Fibroblast of pulmonary artery (primary cell): ENCODE measurements around the gene LSP1.

Experiments used
- DNase-seq: peaks from one replicate; pipeline ENCODE4 v3.0.0-alpha.2; 2010; ENCODE audit warnings: low read depth
- H3K4me3 ChIP-seq: replicated peaks from 2 replicates; pipeline ENCODE4 v1.5.1; 2011; ENCODE audit warnings: low read depth, mild to moderate bottlenecking, control low read depth, low read length, moderate library complexity
- TF ChIP-seq, protein P1 (sequence below): IDR thresholded peaks from 2 replicates; pipeline ENCODE4 v1.5.1; 2011; ENCODE audit warnings: mild to moderate bottlenecking, control low read depth, low read length, inconsistent platforms; ENCODE audit errors: missing control alignments

LSP1 gene

DNA sequence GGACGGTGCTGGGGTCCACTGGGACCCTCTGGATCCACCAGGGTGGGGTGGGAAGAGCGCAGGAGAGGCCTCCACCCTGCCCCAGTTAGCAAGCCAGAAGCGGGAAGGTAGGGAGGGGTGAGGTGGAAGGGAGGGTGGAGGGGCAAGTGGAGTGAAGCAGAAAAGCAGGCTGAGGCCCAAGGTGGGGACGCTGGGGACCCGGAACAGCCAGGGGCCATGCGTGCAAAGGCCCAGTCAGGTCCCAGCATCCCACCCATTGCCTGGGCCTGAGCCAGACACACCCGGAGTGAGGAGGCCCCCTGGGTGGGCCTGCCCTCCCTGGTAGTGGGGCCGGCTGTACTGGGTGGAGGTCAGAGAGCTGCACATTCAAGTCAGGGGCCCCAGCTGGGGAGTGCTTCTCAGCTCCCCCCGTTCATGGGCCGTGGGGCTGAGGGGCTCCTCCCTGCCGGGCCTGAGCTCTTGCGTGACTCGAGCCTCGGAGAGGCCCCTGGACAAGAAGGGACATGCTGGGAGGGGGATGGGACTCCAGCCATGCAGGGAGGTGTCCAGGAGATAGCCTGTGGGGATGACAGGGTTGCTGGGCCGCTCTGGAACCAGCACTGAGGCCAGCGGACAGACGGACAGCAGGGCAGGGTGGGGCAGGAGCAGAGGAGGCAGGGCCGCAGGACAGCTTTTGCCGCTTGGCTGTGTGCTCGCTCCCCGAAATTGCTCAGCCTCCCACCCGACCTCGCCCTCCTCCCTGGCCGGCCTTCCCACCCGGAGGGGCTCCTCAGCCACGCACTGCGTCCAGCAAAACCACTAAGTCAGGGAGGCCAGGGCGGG, 74.4 kb downstream of the LSP1 start:
- DNase-seq = no peak
- TF ChIP-seq, protein P1, sequence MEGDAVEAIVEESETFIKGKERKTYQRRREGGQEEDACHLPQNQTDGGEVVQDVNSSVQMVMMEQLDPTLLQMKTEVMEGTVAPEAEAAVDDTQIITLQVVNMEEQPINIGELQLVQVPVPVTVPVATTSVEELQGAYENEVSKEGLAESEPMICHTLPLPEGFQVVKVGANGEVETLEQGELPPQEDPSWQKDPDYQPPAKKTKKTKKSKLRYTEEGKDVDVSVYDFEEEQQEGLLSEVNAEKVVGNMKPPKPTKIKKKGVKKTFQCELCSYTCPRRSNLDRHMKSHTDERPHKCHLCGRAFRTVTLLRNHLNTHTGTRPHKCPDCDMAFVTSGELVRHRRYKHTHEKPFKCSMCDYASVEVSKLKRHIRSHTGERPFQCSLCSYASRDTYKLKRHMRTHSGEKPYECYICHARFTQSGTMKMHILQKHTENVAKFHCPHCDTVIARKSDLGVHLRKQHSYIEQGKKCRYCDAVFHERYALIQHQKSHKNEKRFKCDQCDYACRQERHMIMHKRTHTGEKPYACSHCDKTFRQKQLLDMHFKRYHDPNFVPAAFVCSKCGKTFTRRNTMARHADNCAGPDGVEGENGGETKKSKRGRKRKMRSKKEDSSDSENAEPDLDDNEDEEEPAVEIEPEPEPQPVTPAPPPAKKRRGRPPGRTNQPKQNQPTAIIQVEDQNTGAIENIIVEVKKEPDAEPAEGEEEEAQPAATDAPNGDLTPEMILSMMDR = no peak
- H3K4me3 ChIP-seq = no peak overlapping the region

DNA sequence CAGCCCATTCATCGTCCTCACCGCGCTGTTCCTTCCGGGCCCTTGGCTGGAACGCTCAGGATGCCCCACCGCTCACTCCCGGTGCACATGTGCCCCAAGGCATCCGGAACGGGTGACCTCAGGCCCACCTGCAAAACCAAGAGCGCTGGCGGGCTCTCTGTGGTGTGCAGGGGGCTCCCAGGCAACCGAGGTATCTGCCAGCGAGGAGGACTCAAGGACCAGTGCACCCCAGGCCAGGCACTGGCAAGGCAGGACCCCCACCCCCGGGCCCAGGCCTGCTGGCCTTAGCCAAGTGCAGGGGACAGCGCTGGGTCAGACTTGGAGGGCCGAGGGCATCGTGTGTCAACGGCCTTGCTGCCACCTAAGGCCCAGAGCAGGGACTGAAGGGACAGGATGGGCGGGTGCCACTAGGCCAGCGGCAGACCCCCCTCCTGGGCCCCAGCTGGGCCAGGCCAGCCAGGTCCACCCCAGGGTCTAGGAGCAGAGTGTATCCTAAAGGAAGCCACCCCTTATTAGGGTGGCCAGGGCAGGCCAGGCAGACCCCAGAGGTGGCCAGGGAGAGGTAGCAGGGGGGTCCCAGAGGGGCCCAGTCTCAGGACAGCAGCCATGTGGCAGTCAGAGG, 75.1 kb downstream of the LSP1 start:
- DNase-seq = no peak
- TF ChIP-seq, protein P1 = no peak
- no peak overlapping the region for H3K4me3 ChIP-seq

DNA sequence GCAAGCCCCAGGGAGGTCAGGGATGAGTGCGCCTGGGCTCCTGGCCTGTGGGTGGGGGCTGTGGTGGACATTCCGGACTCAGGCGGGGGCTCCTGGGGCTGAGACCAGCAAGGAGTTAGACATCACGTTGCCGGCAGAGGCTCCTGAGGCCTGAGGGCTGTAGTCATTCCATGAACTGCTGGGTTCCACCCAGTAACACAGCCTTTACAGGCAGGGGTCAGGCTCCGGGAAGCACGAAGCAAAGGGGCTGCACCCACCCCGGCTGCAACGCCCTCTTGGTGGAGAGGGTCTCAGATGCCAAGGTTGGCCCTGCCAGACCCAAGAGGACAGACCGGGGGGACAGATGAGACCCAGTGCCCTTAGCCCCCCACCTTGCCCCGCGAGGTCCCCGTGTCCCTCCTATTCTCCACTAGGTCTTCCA, 75.6 kb downstream of the LSP1 start:
- H3K4me3 ChIP-seq = no peak overlapping the region
- no peak for DNase-seq
- TF ChIP-seq, protein P1 = no peak

DNA sequence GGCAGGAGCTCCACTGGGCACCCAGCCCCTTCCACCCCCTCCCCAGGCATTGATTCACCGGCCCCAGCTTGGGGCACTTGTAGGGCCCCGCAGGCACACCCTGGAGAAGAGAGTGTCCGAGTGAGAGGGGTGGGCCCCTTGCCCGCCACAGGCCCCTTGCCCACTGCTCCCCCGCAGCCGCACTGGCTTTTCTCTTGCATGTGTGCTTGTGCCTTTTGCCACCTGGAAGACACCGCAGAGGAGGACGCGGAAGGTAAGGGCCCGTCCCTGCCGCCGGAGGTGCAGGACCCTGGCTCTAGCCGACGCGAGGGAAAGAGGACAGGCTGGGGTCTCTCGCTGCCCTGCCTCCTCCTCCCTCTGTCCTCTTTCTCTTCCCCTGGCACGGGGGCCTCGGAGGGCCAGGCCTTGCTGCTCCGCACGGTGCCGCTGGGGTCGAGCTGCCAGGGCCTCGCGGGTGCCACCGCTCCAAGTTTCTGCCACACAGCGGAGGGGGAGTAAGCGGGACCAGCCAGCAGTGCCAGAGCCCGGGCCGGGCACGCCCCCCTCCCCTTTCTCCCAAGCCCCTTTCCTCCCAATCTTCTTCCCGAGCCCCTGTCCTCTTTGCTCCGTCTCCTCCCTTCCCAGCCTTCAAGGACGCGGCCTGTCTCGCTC, 76.1 kb downstream of the LSP1 start:
- TF ChIP-seq, protein P1 = no peak
- H3K4me3 ChIP-seq = no peak overlapping the region
- no peak for DNase-seq

DNA sequence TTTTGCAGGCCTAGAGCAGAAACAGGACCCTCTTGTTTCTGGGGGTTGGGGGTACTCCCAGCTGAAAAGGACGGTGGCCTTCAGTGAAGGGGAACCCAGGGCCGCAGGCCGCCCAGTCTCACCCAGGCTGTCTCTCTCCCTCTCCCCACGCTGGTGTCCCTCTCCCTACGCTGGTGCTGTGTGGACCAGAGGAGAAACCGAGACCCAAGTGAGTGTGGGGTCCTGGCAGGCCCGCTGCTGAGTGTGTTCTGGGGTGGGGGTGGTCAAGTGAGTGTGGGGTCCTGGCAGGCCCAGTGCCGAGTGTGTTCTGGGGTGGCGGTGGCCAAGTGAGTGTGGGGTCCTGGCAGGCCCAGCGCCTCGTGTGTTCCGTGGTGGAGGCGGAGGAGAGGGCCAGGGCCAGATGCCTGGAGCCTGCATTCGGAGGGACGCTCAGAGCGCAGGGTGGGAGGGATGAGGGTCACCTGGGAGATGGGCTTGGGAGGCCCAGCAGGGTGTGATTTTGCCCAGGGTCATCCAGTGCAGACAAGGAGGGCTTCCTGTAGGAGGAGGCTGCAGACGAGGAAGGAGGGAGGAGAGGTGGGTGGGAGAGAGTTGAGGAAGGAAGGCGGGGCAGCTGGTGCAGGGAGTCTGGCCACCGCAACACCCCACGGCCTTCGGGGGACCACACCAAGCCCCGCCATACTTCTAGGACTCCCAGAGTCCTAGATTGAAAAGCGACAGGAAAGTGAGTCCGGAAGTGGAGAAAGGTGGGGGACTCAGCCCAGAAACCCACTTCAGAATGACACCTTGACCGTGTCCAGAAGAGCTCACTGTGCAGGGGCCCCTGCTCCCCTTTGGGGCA, 77.0 kb downstream of the LSP1 start:
- no peak for DNase-seq
- TF ChIP-seq, protein P1 = no peak
- no peak overlapping the region for H3K4me3 ChIP-seq

DNA sequence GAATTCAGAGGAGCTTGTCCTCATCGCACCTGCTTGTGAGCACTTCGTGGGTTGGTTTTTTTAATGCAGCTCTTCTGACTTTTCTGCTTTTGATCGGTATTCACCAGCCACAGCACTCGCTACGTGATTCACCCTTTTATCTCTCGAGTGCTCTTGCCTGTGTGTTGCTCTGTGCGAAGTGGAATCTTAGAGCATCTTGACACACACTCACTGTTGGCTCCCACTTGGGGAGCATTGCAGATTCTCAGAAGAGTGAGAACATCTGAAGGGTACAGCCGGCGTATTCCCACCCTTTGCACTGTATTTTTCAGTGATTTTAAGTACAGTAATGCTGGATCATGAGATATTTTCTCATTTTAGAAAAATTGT, 77.6 kb downstream of the LSP1 start:
- no peak overlapping the region for H3K4me3 ChIP-seq
- DNase-seq = no peak
- TF ChIP-seq, protein P1 = no peak
